Fibroblast of mammary gland (primary cell): ENCODE results near the gene MAPK8.

ENCODE experiments used
- DNase-seq: peaks from one replicate; pipeline ENCODE4 v3.0.0-alpha.2; 2010; ENCODE audit warnings: low read depth
- H3K4me3 ChIP-seq: 2 replicates; pipeline ENCODE4 v1.5.1; 2011; ENCODE audit warnings: low read depth, mild to moderate bottlenecking, low read length, moderate library complexity; ENCODE audit not compliant: control insufficient read depth
- TF ChIP-seq, protein P1 (sequence below): conservative IDR thresholded peaks from 2 replicates; pipeline ENCODE4 v1.5.1; 2011; ENCODE audit warnings: low read depth, low read length, inconsistent platforms; ENCODE audit not compliant: control insufficient read depth, insufficient read depth

Gene MAPK8

DNA sequence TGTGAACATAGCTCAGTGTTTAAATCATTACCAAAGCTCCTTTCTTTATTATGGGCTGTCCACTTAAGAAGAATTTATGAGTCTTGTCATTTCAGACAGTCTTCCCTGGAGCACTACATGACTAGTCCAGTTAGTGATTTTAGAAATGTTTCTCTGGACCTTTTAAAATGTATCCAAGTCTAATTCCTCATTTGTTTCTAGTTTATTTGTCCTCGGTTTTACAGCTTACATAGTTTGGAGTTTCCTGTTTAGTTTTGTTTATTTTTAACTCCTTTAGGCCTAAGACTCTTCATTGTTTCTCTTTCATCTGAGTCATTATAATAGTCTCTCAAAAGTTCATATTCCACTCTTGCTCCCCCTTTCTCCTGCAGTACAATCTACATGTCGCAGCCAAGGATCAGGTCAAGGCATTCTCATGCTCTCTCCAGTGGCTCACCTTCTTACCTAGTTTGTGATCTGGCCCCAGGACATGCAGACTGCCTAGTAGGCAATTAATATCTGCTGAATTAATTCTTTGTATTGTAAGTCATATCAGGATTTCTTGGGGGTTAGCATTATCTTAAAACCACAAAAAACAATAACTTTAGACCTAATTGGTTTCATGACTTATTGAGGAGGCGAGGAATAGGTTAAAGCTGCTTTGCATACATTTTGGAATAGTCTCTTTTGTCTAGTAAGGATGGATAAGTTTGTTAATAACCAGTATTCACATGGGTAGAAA is 93.8 kb downstream of the MAPK8 start:
- TF ChIP-seq, protein P1, sequence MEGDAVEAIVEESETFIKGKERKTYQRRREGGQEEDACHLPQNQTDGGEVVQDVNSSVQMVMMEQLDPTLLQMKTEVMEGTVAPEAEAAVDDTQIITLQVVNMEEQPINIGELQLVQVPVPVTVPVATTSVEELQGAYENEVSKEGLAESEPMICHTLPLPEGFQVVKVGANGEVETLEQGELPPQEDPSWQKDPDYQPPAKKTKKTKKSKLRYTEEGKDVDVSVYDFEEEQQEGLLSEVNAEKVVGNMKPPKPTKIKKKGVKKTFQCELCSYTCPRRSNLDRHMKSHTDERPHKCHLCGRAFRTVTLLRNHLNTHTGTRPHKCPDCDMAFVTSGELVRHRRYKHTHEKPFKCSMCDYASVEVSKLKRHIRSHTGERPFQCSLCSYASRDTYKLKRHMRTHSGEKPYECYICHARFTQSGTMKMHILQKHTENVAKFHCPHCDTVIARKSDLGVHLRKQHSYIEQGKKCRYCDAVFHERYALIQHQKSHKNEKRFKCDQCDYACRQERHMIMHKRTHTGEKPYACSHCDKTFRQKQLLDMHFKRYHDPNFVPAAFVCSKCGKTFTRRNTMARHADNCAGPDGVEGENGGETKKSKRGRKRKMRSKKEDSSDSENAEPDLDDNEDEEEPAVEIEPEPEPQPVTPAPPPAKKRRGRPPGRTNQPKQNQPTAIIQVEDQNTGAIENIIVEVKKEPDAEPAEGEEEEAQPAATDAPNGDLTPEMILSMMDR: no peak
- DNase-seq: no peak

DNA sequence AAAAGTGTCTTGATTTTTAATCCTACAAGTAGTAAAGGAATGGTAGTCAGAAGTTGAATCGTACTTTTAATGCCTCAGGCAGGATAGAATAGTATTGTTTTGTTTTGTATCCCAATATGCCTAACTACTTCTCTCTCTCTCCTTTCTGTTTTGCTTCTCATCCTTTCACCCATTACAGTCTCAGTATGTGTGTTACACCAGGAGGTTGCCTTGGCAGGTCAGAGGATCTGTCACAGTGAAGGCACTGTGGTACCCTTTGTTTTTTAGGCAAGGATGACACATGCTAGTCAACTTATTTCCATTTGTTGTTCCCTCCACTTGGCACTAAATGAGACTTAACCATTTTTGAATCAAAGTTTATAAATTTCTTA is 94.4 kb downstream of the MAPK8 start:
- TF ChIP-seq, protein P1: no peak
- DNase-seq: no peak
- no peak overlapping the region for H3K4me3 ChIP-seq

More for the DNA sequence above, 93.8 kb downstream of the MAPK8 start:
- no peak overlapping the region for H3K4me3 ChIP-seq

DNA sequence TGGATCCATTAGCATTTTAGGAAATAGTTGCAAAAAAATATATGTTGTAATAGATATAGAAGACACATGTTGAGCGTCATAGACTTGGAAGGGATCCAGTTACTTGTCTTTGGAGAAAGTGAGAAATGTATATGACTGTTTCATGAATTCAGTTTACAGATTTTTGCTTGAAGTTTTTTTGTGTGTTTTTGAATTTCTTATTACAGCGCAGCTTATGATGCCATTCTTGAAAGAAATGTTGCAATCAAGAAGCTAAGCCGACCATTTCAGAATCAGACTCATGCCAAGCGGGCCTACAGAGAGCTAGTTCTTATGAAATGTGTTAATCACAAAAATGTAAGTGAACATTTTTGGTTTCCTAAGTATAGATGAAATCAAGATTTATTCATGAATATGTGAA is 98.2 kb downstream of the MAPK8 start:
- peak; percentile 49 for DNase-seq
- TF ChIP-seq, protein P1: no peak
- H3K4me3 ChIP-seq: no peak overlapping the region

DNA sequence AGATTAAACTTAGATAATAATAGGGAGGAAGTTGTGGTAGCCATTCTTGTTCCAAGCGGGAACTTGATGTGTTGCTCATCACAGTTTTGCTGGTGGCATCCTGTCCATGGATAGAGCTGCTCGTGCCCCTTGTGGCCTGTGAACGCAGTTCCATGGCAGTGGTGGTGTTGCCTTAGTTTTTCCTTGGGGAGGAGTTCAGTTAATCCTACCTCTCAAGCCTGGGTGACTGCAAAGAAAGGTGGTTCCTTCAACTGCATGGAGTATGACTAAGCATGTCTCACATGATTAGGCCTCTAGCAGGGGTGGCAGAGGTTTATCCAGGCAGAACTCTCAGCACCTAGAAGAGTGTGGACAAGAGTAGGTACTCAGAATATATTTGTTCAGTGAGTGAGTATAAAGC is 99.7 kb downstream of the MAPK8 start:
- H3K4me3 ChIP-seq: no peak overlapping the region
- TF ChIP-seq, protein P1: no peak
- peak; percentile 45 for DNase-seq

DNA sequence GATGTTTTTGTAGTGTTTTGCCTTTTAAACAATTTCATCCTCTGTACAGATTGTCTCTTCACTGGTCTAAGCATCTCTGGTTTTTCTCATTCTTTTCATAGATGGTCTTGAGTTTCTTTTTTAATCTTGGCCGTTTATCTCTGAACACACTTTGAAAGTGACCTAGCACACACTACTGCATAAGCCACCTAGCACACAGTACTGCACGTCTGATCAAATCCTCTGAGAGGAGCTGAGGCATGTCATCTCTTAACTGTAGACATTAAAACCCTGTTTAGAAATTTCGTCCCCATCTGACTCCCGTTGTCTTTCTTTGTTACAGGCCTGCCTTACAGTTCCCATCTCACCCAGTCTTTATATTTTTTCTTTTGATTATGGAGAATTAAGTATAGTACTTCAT is 100.2 kb downstream of the MAPK8 start:
- TF ChIP-seq, protein P1: no peak

DNA sequence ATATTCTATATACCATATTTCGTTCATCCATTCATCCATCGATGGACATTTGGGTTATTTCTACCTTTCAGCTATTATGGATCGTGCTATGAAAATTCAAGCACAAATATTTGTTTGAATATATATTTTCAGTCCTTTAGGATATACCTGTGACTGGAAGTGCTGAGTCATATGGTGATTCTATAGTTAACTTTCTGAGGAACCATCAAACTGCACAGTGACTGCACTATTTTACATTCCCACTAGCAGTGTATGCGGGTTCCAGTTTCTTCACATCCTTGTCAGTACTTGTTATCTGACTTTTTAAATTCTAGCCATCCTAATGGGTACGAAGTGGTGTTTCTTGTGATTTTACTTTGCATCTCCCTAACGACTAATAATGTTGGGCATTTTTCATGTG is 104.0 kb downstream of the MAPK8 start:
- no peak overlapping the region for H3K4me3 ChIP-seq
- DNase-seq: no peak
- TF ChIP-seq, protein P1: no peak

More for the DNA sequence above, 100.2 kb downstream of the MAPK8 start:
- no peak for DNase-seq
- H3K4me3 ChIP-seq: no peak overlapping the region

DNA sequence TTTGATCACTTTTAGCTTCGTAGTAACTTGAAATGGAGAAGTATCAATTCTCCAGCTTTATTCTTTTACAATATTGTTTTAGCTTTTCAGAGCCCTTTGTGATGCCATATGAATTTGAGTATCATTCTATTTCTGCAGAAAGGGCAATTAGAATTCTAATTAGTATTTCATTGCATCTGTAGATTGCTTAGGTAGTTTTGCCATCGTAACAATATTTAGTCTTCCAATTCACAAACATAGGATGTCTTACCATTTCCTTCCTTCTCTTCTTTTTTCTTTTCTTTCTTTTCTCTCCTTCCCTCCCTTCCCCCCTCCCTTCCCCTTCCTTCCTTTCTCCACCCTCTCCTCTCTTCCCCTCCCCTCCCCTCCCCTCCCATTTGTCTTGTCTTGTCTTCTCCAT is 105.0 kb downstream of the MAPK8 start:
- TF ChIP-seq, protein P1: no peak
- no peak for DNase-seq
- no peak overlapping the region for H3K4me3 ChIP-seq
